Common myeloid progenitor, CD34-positive (primary cell): Measurements from ENCODE around the gene TNFRSF1A.
A peak's percentile ranks its signal among the peaks of the same experiment; 100 is the strongest.

Source experiments
- CTCF ChIA-PET: fragments of 350-600 bp; sonication (Branson Sonifier 250); formaldehyde crosslinking; loops from one replicate; lab custom pipeline; 2021; ENCODE audit warnings: antibody characterized with exemption; lab: Charles Lee
- POLR2A ChIA-PET: fragments of 350-600 bp; sonication (Branson Sonifier 250); formaldehyde crosslinking; loops from one replicate; lab custom pipeline; 2021; ENCODE audit warnings: antibody characterized with exemption; lab: Charles Lee
- DNase-seq, 3 donors: peaks; one replicate each; pipeline versions ENCODE4 v3.0.0 to v3.0.0-alpha.2; 2013
- H3K27ac ChIP-seq, 2 experiments: 1 replicate in 1 of 2; 2 replicates in 1 of 2; pipeline ENCODE4 v1.7.0; 2013; ENCODE audit warnings: inconsistent platforms in 2 of 2, low read length in 2 of 2, mild to moderate bottlenecking in 2 of 2, low read depth in 1 of 2, moderate library complexity in 1 of 2; ENCODE audit not compliant: severe bottlenecking in 2 of 2, insufficient read depth in 1 of 2, poor library complexity in 1 of 2
- H3K27me3 ChIP-seq, 5 experiments: replicated peaks in 2 of 5; 1 replicate in 3 of 5; 2 replicates in 2 of 5; pipeline versions ENCODE4 v1.6.1 to v1.7.0; 2013; ENCODE audit warnings: low read length in 4 of 5, mild to moderate bottlenecking in 2 of 5, moderate library complexity in 2 of 5, inconsistent platforms in 1 of 5; ENCODE audit not compliant: insufficient read depth in 5 of 5, control insufficient read depth in 4 of 5
- H3K36me3 ChIP-seq, 4 experiments: 1 replicate in 2 of 4; 2 replicates in 2 of 4; pipeline versions ENCODE4 v1.6.1 to v1.7.0; 2013; ENCODE audit warnings: low read length in 3 of 4, control low read depth in 1 of 4, mild to moderate bottlenecking in 1 of 4; ENCODE audit not compliant: control insufficient read depth in 4 of 4, insufficient read depth in 4 of 4
- H3K4me1 ChIP-seq, 4 experiments: 1 replicate in 3 of 4; 2 replicates in 1 of 4; pipeline versions ENCODE4 v1.6.1 to v1.7.1; 2013; ENCODE audit warnings: low read length in 3 of 4, mild to moderate bottlenecking in 3 of 4, control low read depth in 1 of 4, inconsistent platforms in 1 of 4, moderate library complexity in 1 of 4; ENCODE audit not compliant: control insufficient read depth in 4 of 4, insufficient read depth in 4 of 4; ENCODE audit errors: control extremely low read depth in 1 of 4
- H3K4me3 ChIP-seq, 7 experiments: 1 replicate in 4 of 7; 2 replicates in 3 of 7; pipeline versions ENCODE4 v1.5.1 to v1.7.0; 2013; ENCODE audit warnings: mild to moderate bottlenecking in 7 of 7, low read length in 6 of 7, moderate library complexity in 6 of 7, inconsistent platforms in 2 of 7, low read depth in 2 of 7, control low read depth in 1 of 7; ENCODE audit not compliant: insufficient read depth in 4 of 7, control insufficient read depth in 1 of 7; ENCODE audit errors: extremely low read depth in 1 of 7
- H3K9me3 ChIP-seq, 5 experiments: 1 replicate in 4 of 5; 2 replicates in 1 of 5; pipeline versions ENCODE4 v1.6.1 to v1.7.1; 2013; ENCODE audit warnings: low read length in 4 of 5, mild to moderate bottlenecking in 2 of 5, inconsistent platforms in 1 of 5, low read depth in 1 of 5, moderate library complexity in 1 of 5; ENCODE audit not compliant: control insufficient read depth in 4 of 5, insufficient read depth in 2 of 5; ENCODE audit errors: control extremely low read depth in 1 of 5
- WGBS: methylation state at CpG from one replicate; pipeline ENCODE4 v1.1.5; 2013; ENCODE audit not compliant: insufficient coverage; 5-methylcytosine and 5-hydroxymethylcytosine counted together

TNFRSF1A gene

DNA sequence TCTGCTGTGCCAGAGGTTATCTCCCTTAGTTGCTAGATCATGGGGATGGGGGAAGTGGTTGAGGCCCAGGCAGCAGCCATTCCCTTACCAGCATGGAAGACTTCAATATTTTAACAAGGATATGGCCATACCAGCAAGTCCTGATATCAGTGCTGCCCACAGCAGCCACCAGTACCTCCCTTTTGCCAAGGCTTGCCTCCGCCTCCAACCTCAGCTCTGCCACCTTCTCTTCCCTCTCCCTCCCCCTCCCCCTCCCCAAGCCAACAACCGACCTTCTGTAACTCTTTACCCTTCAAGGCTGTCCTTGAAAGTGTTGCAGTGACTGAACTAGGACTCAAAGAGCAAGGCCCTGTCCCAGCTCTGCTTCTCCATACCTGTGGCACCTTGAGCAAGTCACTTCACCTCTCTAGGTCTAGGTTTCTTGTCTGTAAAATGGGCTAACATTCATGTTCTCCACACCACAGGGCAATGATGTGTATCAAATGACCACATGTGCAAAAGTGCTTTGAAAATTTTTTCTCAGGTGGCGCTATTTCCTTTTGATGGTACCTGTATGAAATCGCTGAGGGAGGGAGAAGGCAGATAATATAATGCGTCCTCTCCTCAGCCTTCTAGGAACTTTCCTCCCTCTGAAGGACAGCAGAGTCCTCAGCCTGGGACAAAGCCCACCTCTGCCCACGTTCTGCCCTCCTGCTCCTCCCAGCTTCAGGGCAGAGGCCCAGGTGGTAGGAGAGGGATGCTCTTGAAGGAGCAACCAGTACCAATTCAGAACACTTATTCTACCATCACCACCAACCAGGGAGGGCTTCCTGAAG is 16.7 kb downstream of the TNFRSF1A start:
- ChIA-PET POLR2A (interaction anchor here (0.9 kb wide), 1 partner anchor 9 kb away, joined by 4 read pairs; no protein-coding TSS in a partner anchor), CTCF (interaction anchor here (1.0 to 4.0 kb wide), 14 partner anchors 9 to 215 kb away, joined by 3 to 66 read pairs (median 8); partner anchors contain the start of genes SCNN1A and TNFRSF1A)
- Histone ChIP-seq H3K4me3 (no peak overlapping the region), H3K9me3 (no peaks in the 10 kb centered on the region), H3K36me3 (peaks cover 10 to 50% (median 34%) of the 10 kb centered on the region in 4 experiments), H3K4me1 (peaks cover 12 to 53% (median 45%) of the 10 kb centered on the region in 4 experiments), H3K27ac (peak overlapping the region in 1 of 2 experiments; percentile 58), H3K27me3 (no peaks in the 10 kb centered on the region)
- WGBS = 59% methylated on average over 3 of the region's 6 CpGs
- DNase-seq = peak in 1 of 3 donors; percentile 37

DNA sequence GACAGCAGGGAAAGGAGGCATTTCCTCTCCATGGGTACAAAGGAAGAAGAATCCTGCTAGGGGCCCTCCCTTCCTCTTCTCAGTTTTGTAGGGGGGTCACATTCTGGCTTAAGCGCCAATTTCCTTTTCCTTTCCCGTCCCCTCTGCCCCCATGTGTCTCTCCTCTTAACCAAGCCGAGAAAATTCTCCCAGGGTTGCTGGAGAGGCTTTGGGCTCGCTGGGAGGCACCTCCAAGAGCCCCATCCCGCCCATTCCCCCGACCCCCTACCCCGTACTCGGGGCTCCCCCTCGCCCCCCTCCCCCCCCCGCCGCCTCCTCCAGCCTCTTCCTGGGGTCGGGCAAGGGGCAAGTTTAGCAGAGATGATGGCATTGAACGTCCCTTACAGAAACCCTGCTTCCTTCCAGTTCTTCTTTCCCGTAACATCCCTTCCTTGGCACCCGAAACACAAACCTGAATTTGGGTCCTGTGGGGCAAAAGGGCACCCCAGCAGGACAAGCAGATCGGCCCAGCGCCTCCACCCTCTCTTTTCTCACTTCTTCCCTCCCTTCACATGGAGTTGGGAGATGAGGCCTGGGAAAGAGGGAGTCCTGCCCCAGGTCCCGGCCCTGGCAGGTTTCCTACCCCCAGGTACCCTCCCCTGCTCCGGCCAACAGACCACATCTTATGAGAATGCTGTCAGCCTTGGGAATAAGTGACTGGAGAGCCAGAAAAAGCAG is 17.7 kb downstream of the TNFRSF1A start:
- no peaks in the 10 kb centered on the region for H3K9me3 ChIP-seq
- peak overlapping the region in 5 of 7 experiments; percentile 12 to 64 (median 46) for H3K4me3 ChIP-seq
- H3K27ac ChIP-seq = peak overlapping the region; percentile 37 to 68
- ChIA-PET POLR2A (interaction anchor here (1.0 kb wide), 1 partner anchor 12 kb away, joined by 4 read pairs; no protein-coding TSS in a partner anchor), CTCF (interaction anchor here (1.0 to 4.0 kb wide), 12 partner anchors 10 to 142 kb away, joined by 3 to 66 read pairs (median 8); partner anchors contain the start of gene SCNN1A)
- no peaks in the 10 kb centered on the region for H3K27me3 ChIP-seq
- WGBS = no CpG with 5 or more reads among the region's 19 CpGs
- peaks cover 7 to 40% (median 25%) of the 10 kb centered on the region in 4 experiments for H3K36me3 ChIP-seq
- peaks cover 12 to 53% (median 45%) of the 10 kb centered on the region in 4 experiments for H3K4me1 ChIP-seq
- no peak for DNase-seq

DNA sequence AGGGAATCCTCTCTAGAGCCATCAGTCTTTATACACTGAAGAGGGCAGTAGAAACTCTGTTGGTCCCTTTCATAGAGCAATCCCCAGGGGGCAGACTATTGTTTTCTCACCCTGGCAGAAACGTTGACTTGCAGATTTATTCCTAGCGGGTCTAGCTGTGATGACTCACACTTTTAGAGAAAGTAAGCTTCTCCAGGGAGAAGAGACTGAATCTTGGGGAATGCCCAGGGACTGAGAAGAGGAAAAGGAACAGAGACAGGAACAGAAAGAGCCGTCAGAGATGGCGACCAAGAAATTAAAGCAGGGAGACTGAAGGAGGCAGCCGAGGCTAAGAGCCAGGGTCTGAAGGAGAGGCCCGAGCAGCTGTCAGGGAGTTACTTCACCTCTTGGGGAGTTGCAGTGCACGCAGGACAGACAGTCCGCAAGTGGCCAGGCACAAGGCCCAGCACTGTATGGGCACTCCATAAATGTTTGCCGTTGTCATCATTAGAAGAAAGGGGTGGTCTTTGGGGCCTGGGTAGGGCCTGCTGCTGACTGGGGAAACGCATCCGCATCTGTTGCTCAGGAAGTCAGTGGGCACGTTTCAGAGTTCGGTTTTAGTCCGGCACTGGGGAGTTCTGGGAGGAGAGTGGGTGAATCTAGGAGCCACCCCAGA is 18.4 kb downstream of the TNFRSF1A start:
- WGBS = 0% methylated on average over 11 of the region's 14 CpGs
- H3K9me3 ChIP-seq = no peaks in the 10 kb centered on the region
- peak; percentile 82 to 87 (median 86) for DNase-seq
- peak overlapping the region; percentile 37 to 68 for H3K27ac ChIP-seq
- H3K36me3 ChIP-seq = peaks cover 5 to 33% (median 19%) of the 10 kb centered on the region in 4 experiments
- H3K27me3 ChIP-seq = no peaks in the 10 kb centered on the region
- CTCF ChIA-PET = interaction anchor here (1.0 to 2.3 kb wide), 18 partner anchors 9 to 142 kb away, joined by 3 to 24 read pairs (median 6); partner anchors contain the start of gene SCNN1A
- POLR2A ChIA-PET = interaction anchor here (0.8 to 1.0 kb wide), 2 partner anchors 13 to 142 kb away, joined by 4 to 6 read pairs; no protein-coding TSS in a partner anchor
- H3K4me3 ChIP-seq = peak overlapping the region in 5 of 7 experiments; percentile 12 to 64 (median 46)
- H3K4me1 ChIP-seq = peaks cover 12 to 56% (median 51%) of the 10 kb centered on the region in 4 experiments

DNA sequence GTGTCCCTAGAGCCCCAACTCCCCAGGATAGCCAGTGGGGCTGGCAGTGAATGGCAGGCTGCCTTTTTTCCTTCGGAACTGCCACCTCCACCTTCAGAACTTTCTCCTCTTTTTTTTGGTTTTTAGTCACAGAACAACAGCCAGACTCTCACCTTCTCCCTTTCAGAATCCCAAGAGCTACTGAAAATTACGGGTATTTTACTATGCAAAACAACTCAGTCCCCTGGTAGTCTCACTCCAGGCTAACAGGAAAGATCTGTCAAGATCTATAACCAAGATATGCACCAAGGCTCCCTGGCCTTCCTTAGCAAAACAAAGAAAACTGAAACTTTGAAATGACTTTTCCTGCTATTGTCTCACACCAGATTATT is 18.9 kb downstream of the TNFRSF1A start:
- Histone ChIP-seq H3K27ac (no peak overlapping the region), H3K4me3 (peak overlapping the region in 3 of 7 experiments; percentile 46 to 62 (median 56))
- POLR2A ChIA-PET = interaction anchor here (0.7 to 1.0 kb wide), 3 partner anchors 10 to 143 kb away, joined by 3 to 6 read pairs (median 4); no protein-coding TSS in a partner anchor

DNA sequence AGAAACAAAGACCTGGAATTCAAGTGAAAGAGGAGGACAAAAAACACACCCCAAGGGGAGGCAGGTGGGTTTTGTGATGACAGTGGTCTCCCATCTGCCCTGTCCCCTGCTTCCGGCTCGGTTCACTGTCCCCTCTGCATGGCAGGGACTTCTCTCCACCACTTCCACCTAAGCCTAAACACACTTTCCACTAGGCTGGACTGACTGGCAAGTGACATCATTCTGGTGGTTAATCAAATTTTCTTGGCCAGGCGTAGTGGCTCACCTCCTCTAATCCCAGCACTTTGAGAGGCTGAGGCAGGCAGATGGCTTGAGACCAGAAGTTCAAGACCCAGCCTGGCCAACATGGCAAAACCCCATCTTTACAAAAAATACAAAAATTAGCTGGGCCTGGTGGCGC is 19.5 kb downstream of the TNFRSF1A start:
- DNase-seq = no peak
- POLR2A ChIA-PET = interaction anchor here (0.7 kb wide), 1 partner anchor 10 kb away, joined by 3 read pairs; no protein-coding TSS in a partner anchor
- H3K4me1 ChIP-seq = peaks cover 12 to 62% (median 58%) of the 10 kb centered on the region in 4 experiments
- CTCF ChIA-PET = interaction anchor here (0.9 to 2.3 kb wide), 15 partner anchors 8 to 143 kb away, joined by 3 to 24 read pairs (median 7); partner anchors contain the start of gene SCNN1A
- H3K36me3 ChIP-seq = peaks cover 4 to 22% (median 9%) of the 10 kb centered on the region in 4 experiments
- peak overlapping the region in 1 of 7 experiments; percentile 62 for H3K4me3 ChIP-seq
- WGBS = 40% methylated on average over 1 of the region's 4 CpGs
- no peak overlapping the region for H3K27ac ChIP-seq
- H3K9me3 ChIP-seq = no peaks in the 10 kb centered on the region
- H3K27me3 ChIP-seq = no peaks in the 10 kb centered on the region

More for the DNA sequence above, 18.9 kb downstream of the TNFRSF1A start:
- no peaks in the 10 kb centered on the region for H3K27me3 ChIP-seq
- no peak for DNase-seq
- H3K9me3 ChIP-seq = no peaks in the 10 kb centered on the region
- peaks cover 12 to 59% (median 56%) of the 10 kb centered on the region in 4 experiments for H3K4me1 ChIP-seq
- WGBS = 0% methylated on average over 2 of the region's 2 CpGs
- peaks cover 4 to 28% (median 15%) of the 10 kb centered on the region in 4 experiments for H3K36me3 ChIP-seq
- CTCF ChIA-PET = interaction anchor here (0.9 to 2.3 kb wide), 20 partner anchors 8 to 143 kb away, joined by 3 to 24 read pairs (median 6); partner anchors contain the start of gene SCNN1A

DNA sequence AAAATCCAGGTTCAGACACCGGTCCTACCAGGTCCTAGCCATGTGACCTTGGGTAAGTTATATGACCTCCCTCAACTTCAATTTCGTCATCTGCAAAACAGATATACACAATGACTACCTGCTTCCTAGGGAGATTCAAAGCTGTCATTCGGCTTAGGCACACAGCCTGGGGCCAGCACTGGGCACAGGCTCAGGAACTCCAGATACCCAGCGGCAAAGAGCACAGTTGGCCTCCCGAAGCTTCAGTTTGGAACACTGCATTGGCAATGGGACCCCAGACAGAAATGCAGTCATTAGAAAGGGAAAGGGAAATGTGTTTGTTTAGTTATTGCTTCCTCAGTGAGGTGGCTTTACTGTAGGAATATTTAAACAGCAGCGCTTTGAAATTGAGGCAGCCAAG is 20.0 kb downstream of the TNFRSF1A start:
- ChIA-PET POLR2A (no interaction called here), CTCF (interaction anchor here (1.2 to 2.3 kb wide), 5 partner anchors 12 to 143 kb away, joined by 3 to 24 read pairs (median 7); no protein-coding TSS in a partner anchor)
- H3K27me3 ChIP-seq = no peaks in the 10 kb centered on the region
- no peaks in the 10 kb centered on the region for H3K9me3 ChIP-seq
- peaks cover 4 to 17% (median 7%) of the 10 kb centered on the region in 4 experiments for H3K36me3 ChIP-seq
- DNase-seq = no peak
- no peak overlapping the region for H3K4me3 ChIP-seq
- no peak overlapping the region for H3K27ac ChIP-seq
- peaks cover 12 to 62% (median 58%) of the 10 kb centered on the region in 4 experiments for H3K4me1 ChIP-seq
- WGBS = 93% methylated on average over 5 of the region's 6 CpGs
